Measurements from ENCODE around the gene B4GALT4. TPM values are rescaled to one million over a fixed set of nuclear protein-coding genes. Genes with fewer than 3 reads are reported as not detected.

B4GALT4 gene
- total RNA-seq, 1 donor from 2014 or later = 18.2 TPM

DNA sequence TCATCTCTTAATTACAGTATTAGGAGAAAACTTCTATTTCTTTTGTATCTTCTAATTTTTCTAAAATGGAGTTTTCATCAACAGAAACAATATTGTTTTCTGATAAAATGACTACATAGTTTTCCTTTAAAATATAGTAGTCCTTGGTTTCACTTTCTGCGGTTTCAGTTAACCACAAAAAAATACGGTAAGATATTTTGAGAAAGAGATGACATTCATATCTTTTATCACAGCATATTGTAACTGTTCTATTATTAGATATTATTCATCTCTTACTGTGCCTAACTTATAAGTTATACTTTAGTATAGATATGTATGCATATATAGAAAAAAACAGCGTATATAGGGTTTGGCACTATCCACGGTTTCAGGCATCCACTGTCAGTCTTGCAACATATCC lies 2.3 kb downstream of the B4GALT4 start:
- peak; percentile 14 for DNase-seq (ENCODE audit: low read depth)

DNA sequence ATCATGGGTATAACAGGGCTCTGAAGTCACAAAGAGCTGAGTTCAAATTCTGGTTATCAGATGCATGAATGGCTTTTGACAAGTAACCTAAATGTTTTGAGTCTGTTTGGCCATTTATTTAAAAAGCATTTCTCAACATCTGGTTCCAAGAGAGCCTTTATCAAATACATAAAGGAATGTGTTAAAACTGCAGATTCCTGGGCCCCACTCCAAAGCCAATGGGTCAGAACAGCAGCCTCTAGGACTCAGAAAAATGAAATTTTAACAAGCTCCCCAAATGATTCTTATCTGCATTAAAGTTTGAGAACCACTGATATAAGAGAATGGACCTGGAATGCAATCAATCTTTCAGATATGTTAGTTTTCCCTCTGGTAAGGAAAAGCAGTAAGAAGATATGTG lies 3.4 kb downstream of the B4GALT4 start:
- no peak for DNase-seq (ENCODE audit: low read depth)

DNA sequence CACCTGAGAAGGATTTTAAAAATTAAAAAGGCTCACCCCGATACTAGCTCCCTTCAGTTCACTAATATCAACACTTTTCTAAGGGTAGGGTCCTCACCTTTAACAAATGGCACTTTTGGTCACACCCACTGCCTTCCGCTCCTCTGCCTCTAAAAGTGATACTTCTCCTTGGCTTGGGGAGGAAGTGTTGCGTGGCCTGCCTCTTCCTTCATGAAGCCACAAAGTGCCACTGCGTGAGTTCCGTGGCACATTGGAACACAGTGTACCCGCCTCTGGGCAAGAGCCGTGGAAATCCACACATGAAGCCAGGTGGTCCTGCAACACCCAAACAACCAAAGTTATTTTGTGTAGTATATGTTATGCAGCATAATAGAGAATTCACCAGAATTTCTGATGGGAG lies 3.9 kb downstream of the B4GALT4 start:
- no peak for DNase-seq (ENCODE audit: low read depth)

DNA sequence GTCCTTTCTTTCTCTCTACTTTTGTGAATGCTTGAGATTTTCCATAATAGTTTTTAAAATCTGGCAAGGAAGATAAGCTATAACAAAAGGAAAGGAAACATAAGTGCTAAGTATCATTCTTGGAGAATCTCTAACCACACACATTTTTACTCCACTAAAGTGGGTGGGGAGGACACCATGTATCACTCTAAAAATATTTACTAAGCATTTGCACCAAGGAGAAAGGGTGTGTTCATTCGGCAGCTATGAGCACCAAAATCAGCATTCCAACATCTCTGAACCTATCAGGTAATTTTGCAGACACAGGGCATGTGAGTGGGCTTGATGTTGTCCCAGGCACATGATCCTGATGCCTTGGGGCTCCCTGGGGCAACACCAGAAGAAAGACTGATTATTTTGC lies 5.5 kb downstream of the B4GALT4 start:
- DNase-seq (ENCODE audit: low read depth) = peak; percentile 60

DNA sequence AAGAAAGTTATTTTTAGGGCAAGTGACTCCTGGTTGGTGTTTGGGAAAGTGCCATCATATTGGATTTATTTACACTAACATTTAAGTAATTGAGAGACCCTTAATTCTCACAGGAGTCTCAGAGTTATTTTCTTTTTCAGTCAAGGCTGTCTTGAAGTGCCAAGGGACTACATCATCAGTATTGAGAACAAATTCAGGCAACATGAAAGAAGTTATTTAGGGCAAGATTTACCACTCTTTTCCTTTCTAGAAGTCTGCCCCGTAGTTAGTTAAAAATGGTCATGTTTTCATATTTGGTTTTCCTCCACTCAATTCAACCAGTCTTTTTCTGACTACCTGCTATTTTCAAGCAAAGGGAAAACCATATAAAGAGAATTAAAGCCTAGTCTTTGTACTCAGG lies 6.1 kb downstream of the B4GALT4 start:
- no peak for DNase-seq (ENCODE audit: low read depth)

DNA sequence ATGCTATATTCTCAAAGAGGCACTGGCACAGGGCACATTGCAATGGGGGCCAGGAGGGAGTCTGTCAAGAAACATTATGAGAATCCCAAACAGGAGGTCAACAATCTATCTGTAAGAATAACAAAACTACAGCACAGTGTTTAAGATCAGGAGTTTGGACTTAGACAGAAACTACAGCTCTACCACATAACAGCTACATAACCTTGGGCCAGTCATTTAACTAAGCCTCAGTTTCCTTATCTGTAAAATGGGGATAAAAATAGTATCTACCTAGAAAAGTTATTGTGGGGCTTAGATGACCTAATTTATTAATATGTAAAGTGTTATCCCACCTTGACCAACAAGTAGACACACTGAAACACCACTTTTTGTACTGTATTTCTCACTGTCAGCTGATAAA lies 9.9 kb downstream of the B4GALT4 start:
- DNase-seq (ENCODE audit: low read depth) = no peak

DNA sequence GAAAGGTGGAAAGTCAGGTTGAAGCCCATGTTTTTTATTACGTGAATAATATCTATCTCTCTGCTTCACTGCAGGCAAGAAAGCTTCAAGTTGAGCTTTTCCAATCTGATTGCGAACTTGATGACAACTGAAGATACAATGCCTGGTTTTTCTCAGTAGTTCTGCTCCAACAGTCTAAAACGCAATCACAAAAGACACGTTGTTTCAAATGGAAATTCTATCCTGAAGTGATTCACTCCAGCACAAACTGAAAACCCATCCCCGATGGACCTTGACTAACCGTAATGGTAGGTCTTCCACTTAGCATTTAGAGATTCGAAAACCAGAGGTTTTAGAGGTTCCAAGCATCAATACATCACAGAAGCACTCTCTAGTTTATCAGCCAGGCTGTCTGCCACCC lies 10.6 kb downstream of the B4GALT4 start:
- DNase-seq (ENCODE audit: low read depth) = no peak

DNA sequence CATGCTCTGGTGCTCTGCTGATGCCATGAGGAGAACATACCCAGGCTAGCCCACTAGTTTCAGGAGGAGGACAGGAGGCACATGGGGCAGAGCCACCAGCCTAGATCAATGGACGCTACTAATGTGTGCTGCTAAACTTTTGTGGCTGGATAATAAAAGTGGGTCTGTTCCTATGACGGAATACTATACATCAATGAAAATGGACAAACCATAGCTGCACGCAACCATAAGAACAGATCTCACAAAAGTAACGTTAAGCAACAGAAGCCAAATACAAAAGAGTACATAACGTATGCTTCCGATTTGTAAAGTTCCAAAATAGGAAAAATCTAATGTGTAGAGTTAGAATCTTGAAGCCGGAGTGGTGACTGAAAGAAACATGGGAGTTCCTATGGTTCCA lies 11.5 kb downstream of the B4GALT4 start:
- no peak for DNase-seq (ENCODE audit: low read depth)

DNA sequence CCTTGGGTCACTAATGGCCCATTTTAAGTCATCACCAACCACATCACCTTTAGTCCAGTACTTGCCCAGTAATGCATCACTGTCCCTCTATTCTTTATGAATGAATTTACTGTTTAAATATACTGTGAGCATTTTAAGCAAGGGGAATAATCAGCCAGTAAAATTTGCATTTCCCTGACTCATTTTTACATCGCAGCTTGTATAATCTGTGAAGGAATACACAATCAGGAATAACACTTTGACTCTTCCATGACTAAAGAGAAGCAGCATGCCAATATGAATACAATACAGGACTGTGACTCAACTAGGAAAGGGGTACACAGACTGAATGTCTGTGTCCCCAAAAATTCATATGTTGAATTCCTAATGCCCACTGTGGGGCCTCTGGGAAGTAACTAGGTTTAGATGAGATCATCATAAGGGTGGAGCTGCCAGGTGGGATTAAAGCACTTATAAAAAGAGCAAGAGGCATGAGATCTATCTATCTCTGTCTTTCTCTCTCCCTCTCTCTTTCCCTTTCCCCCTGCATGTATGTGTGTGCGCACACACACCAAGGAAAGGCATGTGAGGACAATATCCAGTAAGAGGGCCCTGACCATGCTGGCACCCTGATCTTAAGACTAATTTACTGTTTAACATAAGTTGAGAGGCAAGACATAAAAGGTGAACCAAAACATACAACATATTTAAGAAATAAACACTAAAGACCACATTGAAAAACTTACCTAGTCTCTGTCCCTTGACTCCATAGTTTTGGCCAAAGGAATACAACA lies 12.1 kb downstream of the B4GALT4 start:
- no peak for DNase-seq (ENCODE audit: low read depth)

DNA sequence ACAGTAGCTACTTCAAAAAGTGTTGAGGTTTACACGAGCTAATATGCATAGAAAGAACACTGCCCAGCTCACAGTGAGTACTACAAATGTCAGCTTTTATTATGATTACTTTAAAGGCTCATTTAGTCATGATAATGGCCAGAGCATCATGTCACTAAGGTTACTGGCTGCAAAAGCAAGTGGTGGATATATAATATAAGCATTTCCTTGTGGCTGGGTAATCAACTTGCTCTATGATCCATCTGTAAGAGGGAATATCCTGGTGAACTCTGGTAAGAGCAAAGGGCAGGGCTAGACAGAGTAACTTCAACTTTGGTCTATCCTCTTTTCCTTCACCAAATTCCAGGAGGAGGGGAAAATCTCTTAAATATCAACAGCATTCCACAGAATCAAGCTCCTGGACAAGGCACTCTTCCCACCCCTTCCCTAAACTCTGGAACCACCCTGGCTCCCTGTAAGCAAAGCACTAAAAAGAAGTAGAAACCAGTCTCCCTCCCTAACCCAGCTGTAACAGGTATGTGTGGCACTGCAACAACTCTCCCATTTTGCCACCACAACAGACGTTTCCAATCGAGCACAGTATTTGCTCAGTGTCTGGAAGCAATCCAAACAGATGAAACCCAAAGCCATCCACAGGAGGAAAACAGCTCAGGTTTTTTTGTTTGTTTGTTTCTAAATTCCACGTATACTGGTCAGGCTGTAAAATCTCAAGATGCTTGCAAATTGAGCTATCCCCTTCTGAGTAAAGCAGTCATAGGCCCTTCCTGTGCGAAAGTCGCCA lies 13.4 kb downstream of the B4GALT4 start:
- DNase-seq (ENCODE audit: low read depth) = no peak

DNA sequence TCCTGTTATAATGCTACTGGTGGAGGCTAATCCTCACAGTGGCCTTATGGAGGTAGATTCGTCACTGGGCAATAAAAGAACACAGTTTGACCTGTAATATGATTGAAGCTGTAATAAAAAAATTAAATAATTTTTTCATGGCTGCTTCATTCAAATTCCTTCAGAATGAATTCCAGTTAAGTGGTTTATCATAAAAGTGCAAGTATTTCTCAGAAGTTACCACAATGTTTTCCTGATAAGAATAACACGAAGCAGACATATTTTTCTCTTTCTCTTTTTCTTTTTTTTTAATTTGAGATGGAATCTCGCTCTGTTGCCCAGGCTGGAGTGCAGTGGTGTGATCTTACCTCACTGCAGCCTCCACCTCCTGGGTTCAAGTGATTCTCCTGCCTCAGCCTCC lies 15.6 kb downstream of the B4GALT4 start:
- no peak for DNase-seq (ENCODE audit: low read depth)

DNA sequence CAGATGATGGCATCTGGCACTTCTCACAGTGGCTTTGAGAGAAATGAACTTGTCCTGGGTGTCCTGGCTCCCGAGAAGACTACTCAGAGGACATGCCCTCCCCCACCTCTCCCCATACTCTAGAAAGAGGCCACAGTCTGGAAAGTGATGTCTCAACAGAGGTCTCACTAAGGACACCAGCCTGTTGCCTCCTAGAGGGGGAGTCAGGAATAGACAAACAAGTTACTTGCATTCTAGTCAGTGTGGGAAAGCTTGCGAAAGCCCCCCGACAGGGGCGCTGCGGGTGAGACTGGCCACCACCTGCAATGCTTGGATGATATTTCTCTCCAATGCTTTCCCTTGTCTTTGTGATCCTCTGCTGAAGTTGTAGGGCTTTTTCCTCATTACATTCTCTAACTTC lies 17.2 kb downstream of the B4GALT4 start:
- DNase-seq (ENCODE audit: low read depth) = no peak

DNA sequence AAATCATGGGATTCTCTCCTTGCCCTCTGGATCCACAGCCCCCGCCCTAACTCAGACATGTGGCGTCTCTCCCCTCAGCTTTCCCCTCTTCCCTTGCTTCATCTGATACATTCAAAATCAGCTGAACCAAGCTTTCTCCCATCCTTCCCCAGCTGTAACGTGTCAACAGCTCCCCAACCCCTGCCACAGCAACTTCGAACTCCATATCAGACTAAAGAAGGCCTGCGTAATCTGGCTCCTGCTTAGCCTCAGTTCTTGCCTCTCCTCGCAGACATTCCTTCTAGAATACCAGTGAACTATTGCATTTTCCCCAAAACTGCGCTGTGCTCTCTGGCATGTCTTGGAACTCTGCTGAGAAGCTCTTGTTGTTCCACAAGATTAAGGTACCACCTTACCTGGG lies 18.3 kb downstream of the B4GALT4 start:
- no peak for DNase-seq (ENCODE audit: low read depth)

DNA sequence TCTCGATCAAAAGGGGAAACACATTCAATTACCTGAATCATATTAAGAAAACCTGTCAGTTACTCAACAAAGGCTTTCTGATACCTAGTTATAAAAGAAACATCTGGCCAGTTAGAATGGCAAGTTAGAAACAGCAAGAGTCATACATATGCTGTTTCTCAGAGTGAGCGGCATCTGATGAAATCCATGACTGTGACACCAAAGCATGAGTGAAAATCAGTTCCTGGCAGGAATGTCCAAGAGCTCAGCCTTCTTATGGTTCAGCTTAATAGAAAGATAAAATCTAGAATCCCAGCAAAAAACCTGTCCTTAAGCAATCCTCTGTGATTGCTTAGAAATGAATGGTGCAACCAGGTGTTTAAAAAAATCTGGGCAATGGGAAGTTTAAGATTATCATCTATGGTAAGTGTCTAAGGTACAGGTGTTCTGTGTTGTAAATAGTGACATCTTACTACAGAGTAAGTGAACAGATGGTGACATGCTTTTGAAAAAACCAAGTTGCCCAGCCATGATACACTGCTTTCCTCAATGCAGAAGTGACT lies 18.8 kb downstream of the B4GALT4 start:
- no peak for DNase-seq (ENCODE audit: low read depth)

DNA sequence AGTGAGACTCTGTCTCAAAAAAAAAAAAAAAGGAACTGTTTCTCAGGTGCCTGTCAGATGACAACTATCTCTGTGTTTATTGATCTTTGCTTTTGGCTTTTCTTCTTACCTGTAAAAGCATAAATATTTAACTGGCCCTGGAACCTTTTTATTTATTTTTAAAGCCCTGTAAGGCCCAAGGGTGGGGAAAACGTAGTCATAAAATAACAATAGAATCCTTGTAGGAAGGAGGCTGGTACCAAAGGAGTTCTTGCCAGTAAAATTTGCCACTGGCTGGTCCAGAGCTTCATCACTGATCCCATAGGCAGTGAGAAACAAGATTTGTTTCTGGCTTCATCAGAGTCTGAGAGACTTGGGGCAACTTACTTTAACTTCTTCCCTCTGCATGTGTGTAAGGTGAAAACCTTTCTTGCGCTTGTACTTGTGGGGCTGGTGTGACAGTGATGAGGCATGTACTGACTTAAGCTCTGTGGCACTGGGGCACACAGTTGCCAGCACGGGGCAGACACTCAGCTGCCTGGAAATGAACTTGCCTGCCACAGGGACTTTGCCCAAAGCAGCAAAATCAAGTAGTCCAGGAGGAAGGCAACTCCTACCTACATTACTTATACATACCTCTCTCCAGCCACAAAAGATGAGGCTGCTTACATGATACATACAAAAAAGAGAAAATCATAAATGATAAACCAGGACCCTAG lies 19.6 kb downstream of the B4GALT4 start:
- no peak for DNase-seq (ENCODE audit: low read depth)

DNA sequence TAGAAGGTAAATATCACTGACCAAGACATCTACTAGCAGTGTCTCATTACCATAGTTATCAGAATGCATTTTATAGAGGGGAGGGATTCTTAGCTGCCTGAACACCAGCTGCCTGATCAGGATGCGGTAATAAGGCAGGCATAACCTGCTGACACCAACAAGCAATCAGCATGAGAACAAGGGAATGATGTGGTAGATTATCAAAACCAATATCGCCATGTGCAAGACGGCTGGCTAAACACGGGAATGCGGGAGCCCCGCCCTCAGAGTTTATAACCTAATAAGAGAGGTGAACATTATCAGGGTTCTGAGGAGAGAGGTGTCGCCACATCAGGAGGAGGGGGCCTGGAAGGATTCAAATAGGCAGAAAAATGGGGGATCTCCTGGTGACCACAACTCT lies 20.5 kb downstream of the B4GALT4 start:
- DNase-seq (ENCODE audit: low read depth) = no peak

DNA sequence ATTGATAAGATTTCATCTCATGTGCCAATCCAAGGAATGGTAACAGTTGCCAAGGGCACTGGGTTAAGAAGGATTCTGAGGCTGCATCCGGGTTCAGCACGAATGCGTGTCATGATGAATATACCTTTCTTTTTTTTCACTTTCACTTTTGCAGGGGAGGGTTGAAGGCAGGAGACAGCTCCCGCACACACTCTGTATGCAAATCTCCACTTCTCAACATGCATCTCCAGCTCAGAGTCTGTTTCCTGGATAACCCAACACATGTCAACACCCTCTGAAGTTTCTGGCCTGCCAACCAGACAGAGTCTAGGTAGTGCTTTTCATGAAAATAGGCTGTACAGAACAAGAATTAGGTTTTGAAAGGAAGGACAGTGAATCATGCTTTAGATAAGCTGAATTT lies 21.6 kb downstream of the B4GALT4 start:
- no peak for DNase-seq (ENCODE audit: low read depth)

DNA sequence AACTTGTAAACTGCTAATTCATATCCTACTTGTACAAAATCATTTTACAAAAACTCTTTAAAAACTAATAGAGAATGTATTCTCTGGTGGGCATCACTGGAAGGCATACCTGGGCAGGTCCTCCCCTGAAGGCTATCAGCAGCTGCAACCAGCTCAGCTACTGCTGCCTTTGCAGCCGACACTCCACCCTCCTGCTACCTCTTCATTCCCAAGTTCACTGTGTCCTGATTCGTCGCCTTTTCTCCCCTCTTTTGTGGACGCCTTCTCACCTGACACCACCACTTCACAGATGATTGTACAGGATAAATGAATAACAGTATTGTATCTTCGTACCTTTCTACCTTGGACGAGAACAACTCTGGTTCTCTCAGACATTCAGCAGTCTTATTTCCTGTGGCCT lies 28.9 kb downstream of the B4GALT4 start:
- no peak for DNase-seq (ENCODE audit: low read depth)

DNA sequence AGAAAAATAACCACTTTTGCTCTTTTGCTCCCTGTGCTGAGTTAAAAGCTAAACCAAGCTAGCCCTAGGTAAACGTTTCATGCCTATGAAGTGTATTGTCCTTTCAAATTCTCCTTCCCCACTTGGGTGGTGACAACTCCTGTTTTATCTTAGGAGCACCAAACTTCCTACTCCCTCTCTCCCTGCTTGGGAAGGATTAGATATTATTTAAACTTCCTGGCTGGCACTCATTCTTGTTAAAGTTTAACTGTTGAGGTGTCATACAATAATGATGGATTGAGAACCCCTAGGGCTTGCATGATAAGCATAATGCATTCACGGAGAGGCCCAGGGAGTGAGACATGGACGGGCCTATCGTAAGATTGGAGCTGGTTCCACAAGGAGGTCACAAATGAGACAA lies 29.5 kb downstream of the B4GALT4 start:
- no peak for DNase-seq (ENCODE audit: low read depth)

DNA sequence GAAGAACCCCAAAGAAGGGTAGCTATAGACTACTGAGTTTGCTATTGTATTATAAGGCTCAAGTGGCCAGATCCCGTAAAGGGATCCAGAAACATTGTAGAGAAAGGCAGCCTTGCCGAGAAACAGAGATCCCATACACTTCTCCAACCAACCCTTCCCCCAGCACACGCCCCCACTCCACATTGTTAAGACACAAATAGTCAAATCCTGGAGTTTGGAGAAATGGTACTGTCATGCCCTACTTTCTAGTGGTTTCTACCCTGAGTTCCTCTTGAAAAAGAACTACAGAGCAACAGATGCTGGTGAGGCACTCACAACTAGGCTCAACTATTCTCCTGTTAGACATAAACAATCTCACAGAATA lies 33.2 kb downstream of the B4GALT4 start:
- DNase-seq (ENCODE audit: low read depth) = no peak

DNA sequence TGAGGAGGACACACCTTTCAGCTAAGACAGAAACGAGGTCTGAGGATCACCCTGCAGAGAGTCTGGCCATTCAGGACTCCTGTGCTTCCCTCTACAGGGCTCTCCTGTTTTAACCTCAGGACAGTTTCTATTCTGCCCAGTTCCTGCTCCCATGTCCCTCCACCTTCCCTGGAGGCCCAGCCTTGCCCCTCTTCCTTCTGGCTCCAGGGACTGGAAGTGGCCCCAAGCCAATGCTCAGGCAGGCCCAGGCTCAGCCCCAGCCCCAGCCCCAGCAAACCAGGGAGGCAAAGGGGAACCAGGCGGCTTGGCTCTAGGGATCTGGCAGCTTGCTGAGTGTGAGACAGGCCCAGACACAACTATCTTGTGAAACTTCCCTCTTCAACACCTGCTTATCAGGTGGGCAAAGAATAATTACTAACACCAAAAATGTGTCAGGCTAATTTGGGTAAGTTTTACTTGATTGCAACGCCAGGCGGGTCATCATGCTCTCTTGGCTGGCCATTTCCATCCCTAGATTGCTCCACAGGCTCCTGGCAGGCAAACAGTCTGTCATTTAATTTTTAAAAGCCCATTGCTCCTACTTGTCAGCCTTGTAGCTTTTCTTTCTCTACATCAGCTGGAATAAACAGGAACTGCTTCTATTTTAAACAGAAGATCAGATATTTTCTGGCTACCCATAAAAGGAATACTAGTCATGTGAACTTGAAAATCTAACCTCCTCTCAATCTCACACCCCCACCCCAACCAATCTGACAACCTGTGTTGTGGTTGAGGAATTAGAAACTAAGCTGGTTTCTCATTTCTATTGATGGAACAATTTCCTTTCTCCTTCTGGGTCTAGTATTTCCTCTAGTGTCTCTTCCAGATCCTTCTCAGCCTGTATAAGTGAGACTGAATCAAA lies 33.8 kb downstream of the B4GALT4 start:
- no peak for DNase-seq (ENCODE audit: low read depth)
